WTC11 (cell line): Measurements from ENCODE around the gene CAMTA1.

Source experiments
- JAZF1 ChIP-seq: fragments of 250-450 bp; sonication (Bioruptor Pico); IDR thresholded peaks from 2 replicates; pipeline ENCODE4 v1.9.0; 2021; ENCODE audit warnings: moderate library complexity, mild to moderate bottlenecking, inconsistent platforms
- ZNF232 ChIP-seq: sonication (generic); formaldehyde crosslinking; IDR thresholded peaks from 2 replicates; pipeline ENCODE4 v1.8.0; 2022; ENCODE audit warnings: mild to moderate bottlenecking, missing genetic modification reagents
- ZNF532 ChIP-seq: fragments of 250-450 bp; sonication (Bioruptor Pico); IDR thresholded peaks from 2 replicates; pipeline ENCODE4 v1.9.0; 2021; ENCODE audit warnings: mild to moderate bottlenecking, borderline replicate concordance

GRCh38 chr1:6774381-6774780 lies 10.9 kb upstream of the CAMTA1 start:
- TF ChIP-seq ZNF532 (CRISPR knock-in tag), result no peak
- no peak for TF ChIP-seq JAZF1
- no peak for TF ChIP-seq ZNF232
